H9 (cell line): ENCODE data around the gene TMEM198. TPM values are rescaled to one million over a fixed set of nuclear protein-coding genes. Genes with fewer than 3 reads are reported as not detected.

ENCODE experiments used
- DNase-seq: peaks from one replicate; pipeline ENCODE4 v3.0.0-alpha.2; 2017
- H2AFZ ChIP-seq: one replicate; pipeline ENCODE4 v1.6.1; 2013; ENCODE audit warnings: mild to moderate bottlenecking, low read length, control low read depth, moderate library complexity
- H2AK5ac ChIP-seq: 2 replicates; pipeline ENCODE4 v1.6.1; 2013; ENCODE audit warnings: low read length, control low read depth, mixed read lengths; ENCODE audit not compliant: insufficient read length
- H2BK120ac ChIP-seq: one replicate; pipeline ENCODE4 v1.6.1; 2013; ENCODE audit warnings: low read depth, mild to moderate bottlenecking, low read length, control low read depth, inconsistent platforms; ENCODE audit not compliant: poor library complexity, severe bottlenecking
- H2BK12ac ChIP-seq: 2 replicates; pipeline ENCODE4 v1.6.1; 2013; ENCODE audit warnings: low read length, control low read depth, mixed read lengths, low read depth; ENCODE audit not compliant: insufficient read length
- H2BK15ac ChIP-seq: 2 replicates; pipeline ENCODE4 v1.6.1; 2013; ENCODE audit warnings: low read depth, low read length, control low read depth
- H2BK20ac ChIP-seq: one replicate; pipeline ENCODE4 v1.6.1; 2013; ENCODE audit warnings: low read depth, mild to moderate bottlenecking, low read length, control low read depth, inconsistent platforms; ENCODE audit not compliant: poor library complexity, severe bottlenecking
- H2BK5ac ChIP-seq: 2 replicates; pipeline ENCODE4 v1.6.1; 2013; ENCODE audit warnings: low read length, control low read depth, mixed read lengths; ENCODE audit not compliant: insufficient read length
- H3K14ac ChIP-seq: 2 replicates; pipeline ENCODE4 v1.6.1; 2013; ENCODE audit warnings: low read length, control low read depth; ENCODE audit not compliant: insufficient read depth
- H3K18ac ChIP-seq: 2 replicates; pipeline ENCODE4 v1.6.1; 2013; ENCODE audit warnings: low read depth, mild to moderate bottlenecking, mixed read lengths, low read length, control low read depth; ENCODE audit not compliant: insufficient read length
- H3K23ac ChIP-seq: 2 replicates; pipeline ENCODE4 v1.6.1; 2013; ENCODE audit warnings: low read length, control low read depth, mixed read lengths, low read depth; ENCODE audit not compliant: insufficient read length
- H3K23me2 ChIP-seq: 2 replicates; pipeline ENCODE4 v1.6.1; 2013; ENCODE audit warnings: low read depth, mild to moderate bottlenecking, mixed read lengths, low read length, control low read depth; ENCODE audit not compliant: insufficient read length, poor library complexity, severe bottlenecking
- H3K27ac ChIP-seq: 2 replicates; pipeline ENCODE4 v1.5.1; 2013; ENCODE audit warnings: low read length, control low read depth, mixed read lengths, low read depth; ENCODE audit not compliant: insufficient read length
- H3K27me3 ChIP-seq: 2 replicates; pipeline ENCODE4 v1.6.1; 2013; ENCODE audit warnings: low read length, control low read depth, inconsistent platforms; ENCODE audit not compliant: insufficient read depth
- H3K4ac ChIP-seq: 2 replicates; pipeline ENCODE4 v1.6.1; 2013; ENCODE audit warnings: low read depth, mild to moderate bottlenecking, control low read depth, inconsistent platforms, low read length, moderate library complexity
- H3K4me1 ChIP-seq: 2 replicates; pipeline ENCODE4 v1.6.1; 2013; ENCODE audit warnings: low read length, control low read depth, inconsistent platforms; ENCODE audit not compliant: insufficient read depth
- H3K4me2 ChIP-seq: 2 replicates; pipeline ENCODE4 v1.6.1; 2013; ENCODE audit warnings: low read length, control low read depth, mixed read lengths; ENCODE audit not compliant: insufficient read length, insufficient read depth
- H3K56ac ChIP-seq: 2 replicates; pipeline ENCODE4 v1.6.1; 2013; ENCODE audit warnings: low read depth, mild to moderate bottlenecking, mixed read lengths, low read length, control low read depth; ENCODE audit not compliant: insufficient read length
- H3K79me1 ChIP-seq: 2 replicates; pipeline ENCODE4 v1.6.1; 2013; ENCODE audit warnings: low read depth, mild to moderate bottlenecking, moderate library complexity, low read length, control low read depth, inconsistent platforms; ENCODE audit not compliant: insufficient read depth, poor library complexity, severe bottlenecking
- H3K79me2 ChIP-seq: 2 replicates; pipeline ENCODE4 v1.6.1; 2013; ENCODE audit warnings: low read length, control low read depth, inconsistent platforms; ENCODE audit not compliant: insufficient read depth
- H3K9ac ChIP-seq: 2 replicates; pipeline ENCODE4 v1.6.1; 2013; ENCODE audit warnings: low read length, control low read depth, mixed read lengths; ENCODE audit not compliant: insufficient read length; ENCODE audit errors: extremely low read depth
- H3K9me3 ChIP-seq: one replicate; pipeline ENCODE4 v1.6.1; 2013; ENCODE audit warnings: low read depth, low read length, inconsistent platforms; ENCODE audit not compliant: control insufficient read depth
- H3T11ph ChIP-seq: one replicate; pipeline ENCODE4 v1.6.1; 2013; ENCODE audit warnings: mild to moderate bottlenecking, low read length, control low read depth, inconsistent platforms
- H4K20me1 ChIP-seq: one replicate; pipeline ENCODE4 v1.6.1; 2013; ENCODE audit not compliant: control insufficient read depth, insufficient read length, insufficient read depth
- H4K5ac ChIP-seq: 2 replicates; pipeline ENCODE4 v1.6.1; 2013; ENCODE audit warnings: low read depth, mild to moderate bottlenecking, mixed read lengths, low read length, control low read depth; ENCODE audit not compliant: insufficient read length
- H4K8ac ChIP-seq: replicated peaks from 2 replicates; pipeline ENCODE4 v1.6.1; 2013; ENCODE audit warnings: low read length, control low read depth, mixed read lengths, low read depth; ENCODE audit not compliant: insufficient read length
- H4K91ac ChIP-seq: 2 replicates; pipeline ENCODE4 v1.6.1; 2013; ENCODE audit warnings: low read depth, mild to moderate bottlenecking, moderate library complexity, mixed read lengths, low read length, control low read depth; ENCODE audit not compliant: insufficient read length
- H3K27ac Mint-ChIP-seq, 3 experiments: 2 replicates in 2 of 3; 3 replicates in 1 of 3; pipeline ENCODE4 v1.8.0; 2020 to 2021; ENCODE audit warnings: mixed read lengths in 3 of 3, mild to moderate bottlenecking in 1 of 3, moderate library complexity in 1 of 3
- H3K27me3 Mint-ChIP-seq: 2 replicates; pipeline ENCODE4 v1.8.0; 2021; ENCODE audit warnings: low read depth, mild to moderate bottlenecking, moderate library complexity, mixed read lengths
- H3K36me3 Mint-ChIP-seq, 3 experiments: 2 replicates in 2 of 3; 3 replicates in 1 of 3; pipeline ENCODE4 v1.8.0; 2020 to 2021; ENCODE audit warnings: low read depth in 3 of 3, mixed read lengths in 3 of 3; ENCODE audit not compliant: insufficient read depth in 1 of 3
- H3K4me1 Mint-ChIP-seq, 2 experiments: 2 replicates each; pipeline ENCODE4 v1.8.0; 2020; ENCODE audit warnings: mixed read lengths in 2 of 2
- H3K4me3 Mint-ChIP-seq, 2 experiments: 2 replicates in 1 of 2; 3 replicates in 1 of 2; pipeline ENCODE4 v1.8.0; 2020 to 2021; ENCODE audit warnings: mild to moderate bottlenecking in 2 of 2, mixed read lengths in 2 of 2, moderate library complexity in 1 of 2
- H3K9me3 Mint-ChIP-seq, 2 experiments: 2 replicates in 1 of 2; 3 replicates in 1 of 2; pipeline ENCODE4 v1.8.0; 2020; ENCODE audit warnings: mild to moderate bottlenecking in 2 of 2, mixed read lengths in 2 of 2, moderate library complexity in 1 of 2
- WGBS: extraction: QIAGEN DNeasy Blood & Tissue Kit; methylation state at CpG from one replicate; pipeline ENCODE4 v1.1.7; 2013; ENCODE audit warnings: missing lambda C conversion rate, low lambda C conversion rate, mixed read lengths; ENCODE audit not compliant: insufficient read length; ENCODE audit errors: extremely low coverage; 5-methylcytosine and 5-hydroxymethylcytosine counted together
- total RNA-seq: library from RNA; stranded (reverse); gene quantifications from 2 replicates; pipeline ENCODE4 v1.2.1, GENCODE V29; 2021
- TF ChIP-seq, protein P1 (sequence below): fragments of 200-600 bp; sonication (generic); conservative IDR thresholded peaks from 3 replicates; pipeline ENCODE4 v1.8.0; 2021; ENCODE audit warnings: antibody characterized with exemption, mild to moderate bottlenecking

Gene TMEM198
- total RNA-seq, 1 experiment from 2014 or later = 7.7 TPM

DNA sequence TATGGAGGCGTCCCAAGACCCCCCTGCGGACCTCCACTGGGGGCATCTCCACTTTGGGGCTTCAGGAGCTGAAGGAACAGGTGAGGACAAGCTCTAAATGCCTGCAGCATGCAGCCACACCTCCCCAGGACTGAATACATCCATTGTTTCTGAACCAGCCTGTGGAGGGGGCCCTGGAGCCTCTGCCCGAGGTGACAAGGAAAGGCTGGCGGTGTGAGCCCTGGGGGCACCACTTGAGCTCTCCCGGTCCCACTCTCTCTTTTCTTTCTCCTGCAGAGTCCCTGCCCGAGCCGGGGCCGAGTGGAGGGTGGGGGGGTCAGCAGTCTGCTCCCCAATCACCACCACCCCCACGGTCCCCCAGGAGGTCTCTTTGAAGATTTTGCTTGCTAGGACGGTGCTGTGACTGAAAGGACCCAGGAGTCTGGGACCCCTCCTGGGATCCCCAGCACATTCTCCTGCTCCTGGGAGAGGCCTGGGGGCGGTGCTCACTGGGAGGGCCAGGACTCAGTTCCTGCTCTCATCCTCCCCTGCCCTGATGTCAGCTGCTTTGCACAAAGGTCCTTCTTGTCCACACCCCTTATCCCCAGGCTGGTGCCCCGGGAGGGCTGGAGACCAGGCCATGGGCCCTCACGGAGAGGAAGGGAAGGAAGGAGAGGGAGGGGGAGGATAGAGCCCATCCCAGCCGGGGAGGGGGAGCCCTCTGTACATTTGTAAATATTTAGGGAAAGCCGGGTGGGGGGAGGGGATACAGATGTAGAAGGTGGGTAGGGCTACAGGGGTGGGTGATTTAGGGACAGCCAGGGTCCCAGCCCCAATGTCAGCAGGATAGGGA is 6.0 kb upstream of the TMEM198 start:
- H3K23me2 ChIP-seq = peaks cover 6% of the 10 kb centered on the region
- H3K18ac ChIP-seq = no peak overlapping the region
- H4K20me1 ChIP-seq = no peaks in the 10 kb centered on the region
- no peaks in the 10 kb centered on the region for H3K27me3 ChIP-seq
- H3K4ac ChIP-seq = no peak overlapping the region
- H3K4me3 Mint-ChIP-seq = no peak overlapping the region
- no peak overlapping the region for H2BK20ac ChIP-seq
- peaks cover 8% of the 10 kb centered on the region for H3K27me3 Mint-ChIP-seq
- no peak overlapping the region for H2BK5ac ChIP-seq
- H4K91ac ChIP-seq = no peak overlapping the region
- TF ChIP-seq, protein P1, sequence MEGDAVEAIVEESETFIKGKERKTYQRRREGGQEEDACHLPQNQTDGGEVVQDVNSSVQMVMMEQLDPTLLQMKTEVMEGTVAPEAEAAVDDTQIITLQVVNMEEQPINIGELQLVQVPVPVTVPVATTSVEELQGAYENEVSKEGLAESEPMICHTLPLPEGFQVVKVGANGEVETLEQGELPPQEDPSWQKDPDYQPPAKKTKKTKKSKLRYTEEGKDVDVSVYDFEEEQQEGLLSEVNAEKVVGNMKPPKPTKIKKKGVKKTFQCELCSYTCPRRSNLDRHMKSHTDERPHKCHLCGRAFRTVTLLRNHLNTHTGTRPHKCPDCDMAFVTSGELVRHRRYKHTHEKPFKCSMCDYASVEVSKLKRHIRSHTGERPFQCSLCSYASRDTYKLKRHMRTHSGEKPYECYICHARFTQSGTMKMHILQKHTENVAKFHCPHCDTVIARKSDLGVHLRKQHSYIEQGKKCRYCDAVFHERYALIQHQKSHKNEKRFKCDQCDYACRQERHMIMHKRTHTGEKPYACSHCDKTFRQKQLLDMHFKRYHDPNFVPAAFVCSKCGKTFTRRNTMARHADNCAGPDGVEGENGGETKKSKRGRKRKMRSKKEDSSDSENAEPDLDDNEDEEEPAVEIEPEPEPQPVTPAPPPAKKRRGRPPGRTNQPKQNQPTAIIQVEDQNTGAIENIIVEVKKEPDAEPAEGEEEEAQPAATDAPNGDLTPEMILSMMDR = peak; percentile 31; the same call in 2 of the 3 replicates
- H3K79me1 ChIP-seq = no peaks in the 10 kb centered on the region
- H2BK12ac ChIP-seq = no peak overlapping the region
- no CpG with 5 or more reads among the region's 15 CpGs for WGBS
- H3K4me2 ChIP-seq = no peak overlapping the region
- H3K36me3 Mint-ChIP-seq = peaks cover 14 to 28% (median 21%) of the 10 kb centered on the region in 3 experiments
- peaks cover 34 to 39% of the 10 kb centered on the region in 2 experiments for H3K4me1 Mint-ChIP-seq
- H3K56ac ChIP-seq = no peak overlapping the region
- no peak overlapping the region for H3T11ph ChIP-seq
- DNase-seq = peak; percentile 73
- no peak overlapping the region; the same call in 1 of the 2 replicates for H3K14ac ChIP-seq
- no peak overlapping the region for H4K5ac ChIP-seq
- peak overlapping the region in 1 of 3 experiments; percentile 82; a peak in 2 of 7 replicates for H3K27ac Mint-ChIP-seq
- H3K9me3 Mint-ChIP-seq = peaks cover 0 to 1% of the 10 kb centered on the region in 2 experiments; a peak in 3 of 5 replicates
- H3K9me3 ChIP-seq = no peaks in the 10 kb centered on the region
- no peak overlapping the region for H3K9ac ChIP-seq
- no peak overlapping the region for H2BK15ac ChIP-seq
- no peak overlapping the region for H3K27ac ChIP-seq
- no peaks in the 10 kb centered on the region for H3K79me2 ChIP-seq
- H3K23ac ChIP-seq = no peak overlapping the region
- H2BK120ac ChIP-seq = no peak overlapping the region
- no peak overlapping the region for H2AFZ ChIP-seq
- H2AK5ac ChIP-seq = no peak overlapping the region
- H4K8ac ChIP-seq = no peak overlapping the region
- H3K4me1 ChIP-seq = peaks cover 8% of the 10 kb centered on the region; the same call in 1 of the 2 replicates
